LHCN-M2 (cell line): Measurements from ENCODE around the gene OAT. TPM values are rescaled to one million over a fixed set of nuclear protein-coding genes. Genes with fewer than 3 reads are reported as not detected.

Experiments
- DNase-seq: peaks from one replicate; pipeline ENCODE4 v3.0.0-alpha.2; 2012; ENCODE audit warnings: low read depth
- total RNA-seq: library from RNA; depleted of rRNA; stranded (reverse); fragments of >200 nt; gene quantifications from 2 replicates; pipeline ENCODE4 v1.2.3, GENCODE V29; 2014

Gene OAT
- total RNA-seq, 1 experiment from 2014 or later = 150 TPM

- peak; percentile 81 for DNase-seq
Observed at GRCh38 chr10:124403548-124403947, 15.2 kb downstream of the OAT start.

DNA sequence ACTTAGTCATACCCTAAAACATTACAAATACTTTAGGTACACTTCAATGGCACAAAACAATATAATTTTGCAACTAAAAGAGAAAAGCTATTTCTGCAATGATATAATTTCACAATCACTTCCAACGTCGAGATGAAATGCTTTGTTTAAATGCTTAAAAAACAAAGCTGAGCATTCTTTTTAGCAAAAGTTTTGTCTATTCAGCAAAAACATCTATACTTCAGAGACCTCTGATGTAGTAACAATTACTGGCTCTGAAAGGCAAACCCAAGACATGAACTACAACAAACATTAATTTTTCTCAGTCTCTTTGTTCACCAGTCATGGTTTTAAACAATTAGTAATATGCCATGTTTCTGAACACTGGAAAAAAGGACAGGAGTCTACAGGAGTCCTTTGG lies 16.4 kb downstream of the OAT start:
- no peak for DNase-seq

DNA sequence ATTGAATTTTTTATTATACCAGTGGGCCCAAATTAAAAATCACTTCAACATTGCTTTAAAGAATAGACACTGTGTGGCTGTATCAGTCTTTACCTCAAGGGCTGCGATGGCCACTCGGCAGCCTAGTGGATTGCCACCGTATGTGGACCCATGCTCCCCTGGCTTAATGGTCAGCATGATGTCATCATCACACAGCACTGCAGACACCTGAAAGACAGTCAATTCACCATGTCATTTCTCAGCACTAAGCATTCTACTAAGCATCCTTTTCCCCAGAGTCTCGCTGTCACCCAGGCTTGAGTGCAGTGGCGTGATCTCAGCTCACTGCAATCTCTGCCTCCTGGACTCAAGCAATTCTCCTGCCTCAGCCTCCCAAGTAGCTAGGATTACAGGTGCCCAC lies 17.1 kb downstream of the OAT start:
- no peak for DNase-seq

DNA sequence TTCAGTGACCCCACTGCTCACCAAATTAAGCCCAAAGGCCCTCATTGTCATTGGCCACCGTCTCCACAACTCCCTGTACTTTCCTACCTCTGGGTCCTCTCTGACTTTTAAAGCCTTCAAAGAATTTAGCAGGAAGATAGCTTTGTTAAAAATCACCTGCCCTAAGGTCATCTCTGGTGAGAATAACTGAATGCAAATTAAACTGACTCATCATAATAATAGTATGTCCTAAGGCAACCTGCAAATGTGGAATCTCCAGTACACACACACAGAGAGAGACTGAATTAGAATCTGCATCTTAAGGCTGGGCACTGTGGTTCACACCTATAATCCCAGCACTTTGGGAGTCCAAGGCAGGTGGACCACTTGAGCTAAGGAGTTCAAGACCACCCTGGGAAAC lies 24.1 kb downstream of the OAT start:
- no peak for DNase-seq

DNA sequence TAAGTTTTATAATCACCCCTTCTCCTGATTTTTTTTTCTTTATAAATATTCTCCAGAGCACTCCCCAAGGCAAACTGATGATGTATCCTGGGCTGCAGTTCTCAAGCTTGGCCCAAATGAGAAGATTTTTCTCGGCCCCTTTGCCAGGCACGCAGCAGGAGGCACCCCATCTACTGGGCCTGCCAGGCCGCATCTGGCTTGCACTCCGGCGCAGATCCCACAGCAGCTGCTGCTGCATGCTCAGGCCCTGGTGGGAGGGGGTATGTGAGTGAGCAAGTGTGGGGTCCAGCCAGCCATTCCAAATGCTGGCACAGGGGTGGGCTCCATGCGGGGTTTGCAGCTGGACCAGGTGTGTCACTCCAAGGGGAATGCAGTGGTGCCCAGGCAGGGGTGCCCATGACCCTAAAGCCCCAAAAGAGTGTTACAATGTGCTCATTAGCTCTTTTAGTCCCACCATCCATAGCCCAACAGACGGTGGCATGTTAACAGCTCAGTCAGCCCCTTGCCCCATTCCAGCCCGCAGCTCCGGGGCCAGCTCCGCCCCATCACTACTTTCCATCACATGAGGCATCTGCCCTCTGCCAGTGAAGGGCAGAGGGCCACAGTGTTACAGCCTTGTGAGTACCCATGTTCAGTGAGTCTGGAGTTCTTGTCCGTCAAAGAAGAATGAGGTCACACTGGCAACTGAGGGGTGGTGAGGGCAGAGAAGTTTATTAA lies 25.9 kb downstream of the OAT start:
- no peak for DNase-seq

GRCh38 chr10:124390471-124391187 lies 28.1 kb downstream of the OAT start:
- no peak for DNase-seq

- no peak for DNase-seq
Observed at GRCh38 chr10:124389613-124390361, 28.9 kb downstream of the OAT start.

DNA sequence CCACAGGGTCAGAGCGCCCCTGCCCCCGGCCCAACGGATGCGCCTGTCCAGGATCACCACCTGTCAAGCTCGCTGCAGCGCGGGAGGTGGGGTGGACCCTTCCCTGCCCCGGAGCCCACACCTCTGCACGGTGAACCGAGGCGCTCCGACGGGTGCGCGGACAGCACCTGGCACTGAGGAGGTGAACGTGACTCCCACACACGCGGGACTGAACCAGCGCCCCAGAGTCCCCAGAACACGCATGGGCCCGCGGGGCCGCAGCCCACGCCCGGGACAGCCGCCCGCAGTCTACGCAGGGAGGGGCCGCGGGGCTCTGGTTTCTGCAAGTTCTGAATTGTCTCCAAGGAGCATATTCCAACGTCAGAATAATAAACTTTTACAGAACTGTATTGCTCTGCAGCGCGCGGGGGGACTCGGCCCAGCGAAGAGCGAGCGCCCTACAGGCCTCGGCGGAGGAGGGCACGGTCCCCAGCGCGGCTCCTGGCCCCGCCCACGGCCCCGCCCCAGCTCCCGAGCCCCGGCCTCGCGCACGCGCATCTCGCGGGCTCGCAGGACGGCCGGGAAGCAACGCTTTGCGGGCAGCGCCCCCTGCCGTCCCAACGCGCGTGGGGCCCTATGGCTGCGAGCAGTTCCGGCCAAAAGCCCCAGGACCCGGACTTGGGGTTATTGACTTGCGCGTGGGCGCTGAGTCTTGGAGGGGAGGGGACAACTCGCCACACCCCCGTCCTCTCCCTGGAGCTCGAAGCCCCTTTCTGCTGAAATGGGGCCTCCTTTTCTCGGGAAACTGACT lies 29.7 kb downstream of the OAT start:
- peak; percentile 76 for DNase-seq

- no peak for DNase-seq
Observed at GRCh38 chr10:124388476-124388822, 30.3 kb downstream of the OAT start.

DNA sequence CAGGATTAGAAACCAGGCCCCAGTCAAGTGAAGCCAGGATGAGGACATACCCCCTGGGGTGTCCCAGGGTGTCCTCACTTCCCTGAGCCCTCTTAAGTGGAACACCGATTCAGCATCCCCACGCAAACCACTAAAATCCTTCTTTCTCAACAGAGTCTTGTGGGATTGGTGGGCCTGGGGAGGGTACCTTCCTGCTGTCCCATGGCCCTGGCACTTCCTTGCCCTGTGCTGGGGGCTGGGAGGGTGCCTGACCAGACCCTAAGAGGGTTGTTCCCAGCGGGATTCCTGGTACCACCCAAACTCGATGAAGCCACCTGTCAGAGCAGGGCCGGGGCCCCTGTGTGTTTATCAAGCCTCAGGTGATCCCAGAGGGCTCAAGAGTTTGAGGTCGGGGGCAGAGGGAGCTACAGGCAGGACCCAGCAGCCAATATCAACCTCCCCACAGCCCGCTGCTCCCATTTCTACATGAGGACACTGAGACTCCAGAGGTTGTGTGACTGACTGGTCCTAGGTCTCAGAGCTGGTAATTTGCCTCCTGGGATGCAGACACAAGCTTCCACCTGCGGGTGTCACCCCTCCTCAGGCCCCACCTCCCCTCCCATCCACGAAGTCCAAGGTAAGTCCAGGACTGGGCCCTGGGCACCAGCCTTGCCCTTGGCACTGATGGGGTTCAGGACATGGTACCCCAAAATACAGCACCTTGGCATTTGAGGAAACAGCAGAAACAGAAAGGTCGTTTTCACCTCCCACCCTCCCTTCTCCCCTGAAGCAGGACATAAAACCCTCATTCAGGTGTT lies 31.4 kb downstream of the OAT start:
- DNase-seq = no peak

DNA sequence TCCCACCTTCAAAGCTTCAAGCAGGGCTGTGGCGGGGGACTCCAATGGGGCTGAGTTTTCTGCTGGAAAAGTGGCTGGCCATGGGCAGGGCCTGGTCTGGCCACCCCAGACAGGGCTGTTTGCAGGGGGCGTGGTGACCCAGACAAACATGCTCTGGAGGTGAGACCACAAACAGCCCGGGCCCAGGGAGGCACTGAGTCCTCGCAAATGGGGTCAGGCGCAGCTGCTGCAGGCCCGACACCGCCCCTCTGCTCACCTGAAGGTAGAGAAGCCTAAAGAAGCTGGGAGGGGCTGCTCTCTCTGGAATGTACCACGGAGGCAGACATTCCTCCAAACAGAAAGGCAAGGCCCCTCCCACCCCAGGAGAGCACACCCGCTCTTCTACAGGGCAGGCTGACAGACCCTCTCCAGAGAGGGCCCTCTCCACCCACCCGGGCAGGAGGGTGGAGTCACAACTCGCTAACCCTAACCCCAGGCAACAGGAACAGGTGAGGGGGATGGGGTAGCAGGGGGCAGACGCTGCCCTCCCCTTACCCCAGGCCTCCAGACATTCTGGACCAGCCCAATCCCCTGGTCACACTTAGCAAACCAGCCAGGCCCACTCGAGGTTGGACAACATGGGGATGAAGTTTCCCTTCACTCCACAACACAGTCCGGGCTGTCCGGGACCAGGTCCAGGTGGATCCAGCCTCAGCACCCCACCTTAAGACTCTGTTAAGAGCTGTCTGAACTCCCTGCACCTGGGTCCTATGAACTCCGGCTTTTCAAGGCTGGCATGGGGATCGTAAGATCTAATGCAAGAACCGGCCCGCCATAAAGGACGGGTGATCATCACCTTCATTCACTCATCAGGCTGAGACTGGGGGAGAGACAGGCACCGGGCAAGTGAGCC lies 32.3 kb downstream of the OAT start:
- DNase-seq = no peak

GRCh38 chr10:124385627-124386185 lies 33.0 kb downstream of the OAT start:
- DNase-seq = no peak

DNA sequence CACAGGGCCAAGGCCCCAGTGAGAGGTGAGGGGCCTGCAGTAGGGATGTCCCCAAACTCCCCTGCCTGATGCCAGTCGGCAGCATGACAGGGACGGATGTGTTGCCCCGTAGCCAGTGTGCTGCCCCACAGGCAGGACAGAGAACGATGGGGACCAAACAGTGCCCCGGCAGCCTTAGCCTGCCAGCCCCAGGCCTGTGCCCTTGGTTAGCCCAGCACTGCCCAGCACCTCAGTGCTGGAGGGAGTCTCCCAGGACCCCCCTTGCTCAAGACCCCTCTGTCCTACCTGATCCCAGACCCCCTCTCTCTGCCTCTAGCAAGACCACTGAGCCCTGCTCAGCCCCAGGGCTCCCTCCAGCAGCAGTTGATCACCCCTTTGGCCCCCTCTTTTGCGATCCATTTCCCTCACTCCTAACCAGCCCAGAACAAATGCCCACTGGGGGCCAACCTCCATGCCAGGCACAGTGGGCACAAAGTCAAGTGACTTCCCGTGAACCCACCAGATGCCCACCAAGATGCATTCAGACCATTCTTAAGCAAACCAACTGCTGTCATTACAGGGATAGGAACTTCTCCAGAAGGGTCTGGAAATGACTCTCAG lies 34.0 kb downstream of the OAT start:
- DNase-seq = no peak

GRCh38 chr10:124384172-124384571 lies 34.6 kb downstream of the OAT start:
- no peak for DNase-seq

GRCh38 chr10:124383496-124383895 lies 35.2 kb downstream of the OAT start:
- no peak for DNase-seq

- DNase-seq = no peak
Observed at GRCh38 chr10:124381011-124381611, 37.6 kb downstream of the OAT start.

GRCh38 chr10:124380256-124380995 lies 38.3 kb downstream of the OAT start:
- DNase-seq = no peak

DNA sequence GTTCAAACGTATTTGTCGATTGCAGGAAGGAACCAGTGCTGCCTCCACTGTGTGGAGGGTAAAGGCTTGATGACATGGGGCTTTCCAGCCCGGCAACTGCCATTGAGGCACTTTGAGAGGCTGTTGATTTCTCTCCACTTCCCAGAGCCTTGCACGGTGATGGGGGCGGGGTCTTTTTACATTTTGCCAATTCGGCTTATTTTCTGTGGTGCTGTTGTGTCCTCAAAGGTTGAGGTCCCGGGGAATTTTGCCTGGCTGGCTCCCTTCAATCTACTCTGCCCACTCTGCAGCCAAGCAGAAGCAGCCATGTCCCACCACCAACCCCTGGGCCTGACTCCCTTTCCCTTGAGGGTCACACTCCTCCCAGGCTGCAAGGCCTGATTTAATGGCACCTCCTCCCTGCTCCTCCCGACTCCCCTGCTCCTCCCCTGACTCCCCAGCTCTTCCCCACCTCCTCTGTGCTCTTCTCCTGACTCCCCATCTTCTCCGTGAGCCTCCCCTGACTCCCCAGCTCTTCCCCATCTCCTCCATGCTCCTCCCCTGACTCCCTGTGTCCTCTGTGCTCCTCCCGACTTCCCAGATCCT lies 39.0 kb downstream of the OAT start:
- no peak for DNase-seq
